RWPE2 (cell line): ENCODE data around the gene KLF6.

Source experiments
- ATAC-seq: fragments of 200-7000 bp; cut with Tn5 transposase; 3 replicates; pipeline ENCODE4 v1.9.1; 2021; ENCODE audit warnings: low read depth
- DNase-seq: peaks from one replicate; pipeline ENCODE4 v3.0.0-alpha.2; 2020; ENCODE audit warnings: low spot score
- H3K27ac ChIP-seq: fragments of 450-650 bp; 2 replicates; pipeline ENCODE4 v1.5.1; 2017; ENCODE audit warnings: mild to moderate bottlenecking; ENCODE audit not compliant: poor library complexity, severe bottlenecking
- H3K27me3 ChIP-seq: fragments of 250-450 bp; sonication (Bioruptor Pico); 2 replicates; pipeline ENCODE4 v1.5.1; 2021; ENCODE audit warnings: mild to moderate bottlenecking, moderate library complexity; ENCODE audit not compliant: insufficient read depth, poor library complexity, severe bottlenecking
- H3K36me3 ChIP-seq: fragments of 250-450 bp; sonication (Bioruptor Pico); 2 replicates; pipeline ENCODE4 v1.5.1; 2020; ENCODE audit warnings: low read depth, mild to moderate bottlenecking, moderate library complexity
- H3K4me1 ChIP-seq: fragments of 250-450 bp; sonication (Bioruptor Pico); 2 replicates; pipeline ENCODE4 v1.5.1; 2021; ENCODE audit warnings: mild to moderate bottlenecking, moderate library complexity; ENCODE audit not compliant: insufficient read depth, poor library complexity, severe bottlenecking
- H3K4me3 ChIP-seq: fragments of 250-450 bp; sonication (Bioruptor Pico); 2 replicates; pipeline ENCODE4 v1.5.1; 2021; ENCODE audit warnings: mild to moderate bottlenecking, moderate library complexity; ENCODE audit not compliant: severe bottlenecking
- H3K9me3 ChIP-seq: fragments of 250-450 bp; sonication (Bioruptor Pico); 2 replicates; pipeline ENCODE4 v1.5.1; 2021; ENCODE audit warnings: mild to moderate bottlenecking, moderate library complexity; ENCODE audit not compliant: severe bottlenecking
- CTCF ChIP-seq: fragments of 450-650 bp; IDR thresholded peaks from one replicate; pipeline ENCODE4 v1.5.1; 2017; ENCODE audit warnings: mild to moderate bottlenecking, moderate library complexity; ENCODE audit not compliant: poor library complexity, severe bottlenecking

KLF6 gene

GRCh38 chr10:3822541-3823330 lies 37.7 kb upstream of the KLF6 start:
- no peaks in the 10 kb centered on the region for H3K27me3 ChIP-seq

GRCh38 chr10:3820255-3820654 lies 35.2 kb upstream of the KLF6 start:
- Histone ChIP-seq H3K4me3 (no peak overlapping the region), H3K36me3 (no peaks in the 10 kb centered on the region), H3K27ac (no peak overlapping the region), H3K4me1 (peaks cover 7% of the 10 kb centered on the region), H3K27me3 (no peaks in the 10 kb centered on the region), H3K9me3 (no peaks in the 10 kb centered on the region)
- TF ChIP-seq CTCF: no peak
- ATAC-seq (no peak), DNase-seq (no peak)

More at GRCh38 chr10:3822541-3823330, 37.7 kb upstream of the KLF6 start:
- no peak for ATAC-seq
- no peak for TF ChIP-seq CTCF
- no peak for DNase-seq
- Histone ChIP-seq H3K9me3 (no peaks in the 10 kb centered on the region), H3K4me3 (no peak overlapping the region), H3K27ac (no peak overlapping the region), H3K36me3 (no peaks in the 10 kb centered on the region), H3K4me1 (peaks cover 19% of the 10 kb centered on the region)

- Histone ChIP-seq H3K27ac (no peak overlapping the region), H3K9me3 (no peaks in the 10 kb centered on the region), H3K4me3 (no peak overlapping the region), H3K27me3 (no peaks in the 10 kb centered on the region), H3K4me1 (peaks cover 9% of the 10 kb centered on the region), H3K36me3 (no peaks in the 10 kb centered on the region)
- DNase-seq (no peak), ATAC-seq (no peak)
- TF ChIP-seq CTCF: no peak
Measured at GRCh38 chr10:3816995-3817394, 32.0 kb upstream of the KLF6 start.

- peaks cover 26% of the 10 kb centered on the region for H3K4me1 ChIP-seq
- no peak for DNase-seq
Measured at GRCh38 chr10:3814838-3815220, 29.8 kb upstream of the KLF6 start.

More at GRCh38 chr10:3814838-3815220, 29.8 kb upstream of the KLF6 start:
- Histone ChIP-seq H3K36me3 (no peaks in the 10 kb centered on the region), H3K27me3 (no peaks in the 10 kb centered on the region), H3K4me3 (no peak overlapping the region), H3K9me3 (no peaks in the 10 kb centered on the region), H3K27ac (no peak overlapping the region)
- ATAC-seq: no peak
- TF ChIP-seq CTCF: no peak
